HG02852 (cell line): ENCODE measurements around the gene PRR15.

Experiments
- ATAC-seq: cut with Tn5 transposase; IDR thresholded peaks from one replicate; pipeline ENCODE4 v1.9.1; 2021; ENCODE audit warnings: mild to moderate bottlenecking, moderate library complexity; ENCODE audit not compliant: unreplicated experiment

Gene PRR15

GRCh38 chr7:29567174-29567573, 3.5 kb downstream of the PRR15 start:
- ATAC-seq: no peak

GRCh38 chr7:29569648-29570047, 6.0 kb downstream of the PRR15 start:
- ATAC-seq: no peak

- ATAC-seq: no peak
Observed at GRCh38 chr7:29572558-29572957, 8.9 kb downstream of the PRR15 start.

- no peak for ATAC-seq
Observed at GRCh38 chr7:29573567-29573966, 9.9 kb downstream of the PRR15 start.

- no peak for ATAC-seq
Observed at GRCh38 chr7:29574659-29575058, 11.0 kb downstream of the PRR15 start.

- ATAC-seq: no peak
Observed at GRCh38 chr7:29587195-29587808, 23.7 kb downstream of the PRR15 start.

- ATAC-seq: no peak
Observed at GRCh38 chr7:29588212-29588611, 24.6 kb downstream of the PRR15 start.

GRCh38 chr7:29588900-29589696, 25.5 kb downstream of the PRR15 start:
- ATAC-seq: peak; percentile 81

GRCh38 chr7:29592866-29593265, 29.2 kb downstream of the PRR15 start:
- no peak for ATAC-seq

- no peak for ATAC-seq
Observed at GRCh38 chr7:29593459-29593858, 29.8 kb downstream of the PRR15 start.

GRCh38 chr7:29596593-29597178, 33.1 kb downstream of the PRR15 start:
- no peak for ATAC-seq

- no peak for ATAC-seq
Observed at GRCh38 chr7:29597266-29597665, 33.6 kb downstream of the PRR15 start.

- ATAC-seq: no peak
Observed at GRCh38 chr7:29598137-29598536, 34.5 kb downstream of the PRR15 start.

GRCh38 chr7:29598613-29599012, 35.0 kb downstream of the PRR15 start:
- no peak for ATAC-seq

- no peak for ATAC-seq
Observed at GRCh38 chr7:29599026-29599425, 35.4 kb downstream of the PRR15 start.

- no peak for ATAC-seq
Observed at GRCh38 chr7:29600661-29601060, 37.0 kb downstream of the PRR15 start.

GRCh38 chr7:29604052-29604451, 40.4 kb downstream of the PRR15 start:
- ATAC-seq: no peak

- ATAC-seq: no peak
Observed at GRCh38 chr7:29604702-29605101, 41.1 kb downstream of the PRR15 start.

- no peak for ATAC-seq
Observed at GRCh38 chr7:29605671-29606070, 42.0 kb downstream of the PRR15 start.

GRCh38 chr7:29606287-29606721, 42.7 kb downstream of the PRR15 start:
- ATAC-seq: no peak

GRCh38 chr7:29606830-29607229, 43.2 kb downstream of the PRR15 start:
- ATAC-seq: no peak

- ATAC-seq: no peak
Observed at GRCh38 chr7:29607259-29607658, 43.6 kb downstream of the PRR15 start.
